Esophagus muscularis mucosa (tissue), 4 donors: Measurements from ENCODE around the gene TMEM156. TPM values are rescaled to one million over a fixed set of nuclear protein-coding genes. Genes with fewer than 3 reads are reported as not detected.

ENCODE experiments used
- DNase-seq: peaks from one replicate; pipeline ENCODE4 v3.0.0-alpha.2; 2017; ENCODE audit errors: extremely low spot score
- H3K27ac ChIP-seq, 4 donors: fragments of 200-600 bp; sonication (generic); replicated peaks in 1 of 4; 1 replicate in 3 of 4; 2 replicates in 1 of 4; pipeline ENCODE4 v1.5.1; 2016 to 2019; ENCODE audit warnings: mild to moderate bottlenecking in 1 of 4
- H3K27me3 ChIP-seq, 4 donors: fragments of 200-600 bp; sonication (generic); one replicate each; pipeline versions ENCODE4 v1.5.1 to v1.6.0; 2016 to 2019
- H3K36me3 ChIP-seq, 4 donors: fragments of 200-600 bp; sonication (generic); one replicate each; pipeline ENCODE4 v1.5.1; 2016 to 2019
- H3K4me1 ChIP-seq, 4 donors: fragments of 200-600 bp; sonication (generic); one replicate each; pipeline ENCODE4 v1.5.1; 2016 to 2019
- H3K4me3 ChIP-seq, 4 donors: fragments of 200-600 bp; sonication (generic); 1 replicate in 2 of 4; 2 replicates in 2 of 4; pipeline ENCODE4 v1.5.1; 2016 to 2019; ENCODE audit warnings: mild to moderate bottlenecking in 4 of 4, moderate library complexity in 1 of 4
- H3K9me3 ChIP-seq, 4 donors: fragments of 200-600 bp; sonication (generic); 1 replicate in 3 of 4; 2 replicates in 1 of 4; pipeline ENCODE4 v1.5.1; 2016 to 2019
- CTCF ChIP-seq, 3 experiments: fragments of 200-600 bp in 2 of 3; fragments of 450-650 bp in 1 of 3; sonication (generic) in 2 of 3; IDR thresholded peaks; one replicate each; pipeline ENCODE4 v1.5.1; 2017 to 2019; ENCODE audit warnings: antibody characterized with exemption in 3 of 3, mild to moderate bottlenecking in 2 of 3, moderate library complexity in 1 of 3
- EP300 ChIP-seq: sonication (generic); formaldehyde crosslinking; IDR thresholded peaks from one replicate; pipeline ENCODE4 v1.6.1; 2017; ENCODE audit warnings: antibody characterized with exemption
- POLR2A ChIP-seq: fragments of 450-650 bp; IDR thresholded peaks from one replicate; pipeline ENCODE4 v1.6.1; 2017; ENCODE audit warnings: antibody characterized with exemption, moderate library complexity, mild to moderate bottlenecking, low read depth
- POLR2AphosphoS5 ChIP-seq, 2 donors: sonication (generic); formaldehyde crosslinking; IDR thresholded peaks; one replicate each; pipeline ENCODE4 v1.6.1; 2017; ENCODE audit warnings: antibody characterized with exemption in 2 of 2
- WGBS: methylation state at CpG from one replicate; pipeline ENCODE4 v1.1.5; 2018; 5-methylcytosine and 5-hydroxymethylcytosine counted together
- intact Hi-C: fragments of 100-400 bp; cut with DNase I; formaldehyde crosslinking; loops from one replicate; pipeline ENCODE4 v1.15.1; 2023
- total RNA-seq, 4 donors: library from RNA; depleted of rRNA; stranded (reverse); fragments of >200 nt; gene quantifications; one replicate each; pipeline versions ENCODE4 v1.1.0 to v1.2.1, GENCODE V29; 2016

Gene TMEM156
- total RNA-seq, 4 donors from 2014 or later: 0.50 TPM; not detected in 3

DNA sequence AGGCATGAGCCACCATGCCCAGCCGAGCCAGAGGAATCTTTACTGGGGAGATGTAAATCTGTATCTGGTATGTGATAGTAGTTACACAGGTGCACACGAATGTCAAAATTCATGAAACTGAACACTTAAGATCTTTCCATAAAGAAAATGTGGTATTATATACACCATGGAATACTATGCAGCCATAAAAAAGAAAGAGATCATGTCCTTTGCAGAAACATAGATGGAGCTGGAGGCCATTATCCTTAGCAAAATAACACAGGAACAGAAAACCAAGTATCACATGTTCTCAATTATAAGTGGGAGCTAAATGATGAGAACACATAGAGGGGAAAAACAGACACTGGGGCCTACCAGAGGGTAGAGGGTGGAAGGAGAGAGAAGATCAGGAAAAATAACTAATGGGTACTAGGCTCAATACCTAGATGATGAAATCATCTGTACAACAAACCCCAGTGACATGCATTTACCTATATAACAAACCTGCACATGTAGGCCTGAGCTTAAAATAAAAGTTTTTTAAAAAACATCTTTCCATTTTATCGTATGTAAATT lies 7.8 kb downstream of the TMEM156 start:
- intact Hi-C loops: no loop called here
- 93% methylated on average over 3 of the region's 3 CpGs for WGBS
- Histone ChIP-seq H3K36me3 (no peaks in the 10 kb centered on the region), H3K9me3 (no peaks in the 10 kb centered on the region), H3K27ac (no peak overlapping the region), H3K27me3 (no peaks in the 10 kb centered on the region), H3K4me3 (no peak overlapping the region), H3K4me1 (no peaks in the 10 kb centered on the region)
- TF ChIP-seq CTCF (IDR thresholded peaks at IDR 0.05) (no peak), EP300 (no peak), POLR2A (no peak), POLR2AphosphoS5 (IDR thresholded peaks at IDR 0.05) (no peak)
- no peak for DNase-seq

DNA sequence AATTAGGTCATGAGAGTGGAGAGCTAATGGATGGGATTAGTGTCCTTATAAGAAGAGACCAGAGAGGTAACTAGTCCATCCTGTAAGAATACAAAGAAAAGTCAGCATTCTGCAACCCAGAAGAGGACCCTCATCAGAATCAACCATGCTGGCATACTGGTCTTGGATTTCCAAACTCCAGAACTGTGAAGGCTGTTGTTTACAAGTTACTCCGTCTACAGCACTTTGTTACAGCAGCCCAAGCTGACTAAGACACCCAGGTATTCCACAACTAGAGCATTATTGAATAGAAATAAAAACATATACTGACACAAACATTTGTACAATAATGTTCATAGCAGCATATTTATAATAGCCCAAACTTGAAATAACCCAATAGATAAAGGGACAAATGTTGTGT lies 9.2 kb downstream of the TMEM156 start:
- WGBS: 83% methylated on average over 1 of the region's 1 CpG
- Histone ChIP-seq H3K27ac (no peak overlapping the region), H3K27me3 (no peaks in the 10 kb centered on the region), H3K9me3 (no peaks in the 10 kb centered on the region), H3K36me3 (no peaks in the 10 kb centered on the region), H3K4me1 (no peaks in the 10 kb centered on the region), H3K4me3 (no peak overlapping the region)
- TF ChIP-seq POLR2AphosphoS5 (IDR thresholded peaks at IDR 0.05) (no peak), POLR2A (no peak), CTCF (IDR thresholded peaks at IDR 0.05) (no peak), EP300 (no peak)
- intact Hi-C loops: no loop called here
- DNase-seq: no peak

- DNase-seq: no peak
- Histone ChIP-seq H3K4me3 (no peak overlapping the region), H3K9me3 (no peaks in the 10 kb centered on the region), H3K27me3 (no peaks in the 10 kb centered on the region), H3K27ac (no peak overlapping the region), H3K36me3 (no peaks in the 10 kb centered on the region), H3K4me1 (no peaks in the 10 kb centered on the region)
- TF ChIP-seq CTCF (IDR thresholded peaks at IDR 0.05) (no peak), POLR2AphosphoS5 (IDR thresholded peaks at IDR 0.05) (no peak), POLR2A (no peak), EP300 (no peak)
- intact Hi-C loops: no loop called here
- WGBS: 94% methylated on average over 2 of the region's 2 CpGs
These were observed 10.0 kb downstream of the TMEM156 start for GRCh38 chr4:39022241-39022640.

DNA sequence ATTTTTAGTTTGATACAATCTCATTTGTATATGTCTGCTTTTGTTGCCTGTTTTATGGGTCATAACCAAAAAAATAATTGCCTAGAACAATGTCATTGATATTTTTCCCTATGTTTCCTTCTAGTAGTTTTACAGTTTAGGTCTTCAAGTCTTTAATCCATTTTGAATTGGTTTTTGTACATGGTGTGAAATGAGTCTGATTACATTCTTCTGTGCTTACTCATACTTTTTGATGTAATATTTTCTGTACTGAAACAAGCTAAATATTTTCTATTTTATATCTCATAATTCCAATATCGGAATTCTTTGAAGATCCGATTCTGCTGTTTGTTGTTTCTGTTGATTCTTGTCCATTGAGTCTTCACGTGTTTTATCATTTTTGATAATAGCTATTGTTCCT lies 10.6 kb downstream of the TMEM156 start:
- Histone ChIP-seq H3K4me3 (no peak overlapping the region), H3K4me1 (no peaks in the 10 kb centered on the region), H3K9me3 (no peaks in the 10 kb centered on the region), H3K36me3 (no peaks in the 10 kb centered on the region), H3K27ac (no peak overlapping the region), H3K27me3 (no peaks in the 10 kb centered on the region)
- TF ChIP-seq POLR2AphosphoS5 (IDR thresholded peaks at IDR 0.05): no peak
- no peak for TF ChIP-seq CTCF (IDR thresholded peaks at IDR 0.05)
- no peak for TF ChIP-seq POLR2A
- TF ChIP-seq EP300: no peak
- WGBS: 93% methylated on average over 3 of the region's 3 CpGs
- intact Hi-C loops: no loop called here
- no peak for DNase-seq

GRCh38 chr4:39020130-39020529 lies 12.1 kb downstream of the TMEM156 start:
- Histone ChIP-seq H3K4me1 (no peaks in the 10 kb centered on the region), H3K9me3 (no peaks in the 10 kb centered on the region), H3K4me3 (no peak overlapping the region), H3K27me3 (no peaks in the 10 kb centered on the region), H3K27ac (no peak overlapping the region), H3K36me3 (no peaks in the 10 kb centered on the region)
- TF ChIP-seq CTCF (IDR thresholded peaks at IDR 0.05) (no peak), EP300 (no peak), POLR2A (no peak), POLR2AphosphoS5 (IDR thresholded peaks at IDR 0.05) (no peak)
- intact Hi-C loops: no loop called here
- DNase-seq: no peak
- 83% methylated on average over 4 of the region's 4 CpGs for WGBS
